Body of pancreas (tissue), 4 donors: ENCODE measurements around the gene AK9. TPM values are rescaled to one million over a fixed set of nuclear protein-coding genes. Genes with fewer than 3 reads are reported as not detected.

ENCODE experiments used
- ATAC-seq: fragments of 150-250 bp; one replicate; pipeline ENCODE4 v1.9.1; 2016
- DNase-seq, 4 donors: peaks; one replicate each; pipeline ENCODE4 v3.0.0-alpha.2; 2019
- H3K27ac ChIP-seq, 4 donors: fragments of 200-600 bp; sonication (generic); 1 replicate in 3 of 4; 2 replicates in 1 of 4; pipeline versions ENCODE4 v1.5.1 to v1.6.1; 2016 to 2019; ENCODE audit warnings: mild to moderate bottlenecking in 1 of 4, mixed read lengths in 1 of 4, moderate library complexity in 1 of 4
- H3K27me3 ChIP-seq, 2 donors: fragments of 200-600 bp; sonication (generic); one replicate each; pipeline ENCODE4 v1.6.0; 2016; ENCODE audit warnings: mild to moderate bottlenecking in 1 of 2
- H3K36me3 ChIP-seq, 2 donors: fragments of 200-600 bp; sonication (generic); replicated peaks in 1 of 2; 2 replicates each; pipeline ENCODE4 v1.5.1; 2016; ENCODE audit warnings: low read depth in 2 of 2; ENCODE audit not compliant: insufficient read depth in 1 of 2
- H3K4me1 ChIP-seq: fragments of 200-600 bp; sonication (generic); one replicate; pipeline ENCODE4 v1.6.0; 2016
- H3K4me3 ChIP-seq, 2 donors: fragments of 200-600 bp; sonication (generic); 1 replicate in 1 of 2; 2 replicates in 1 of 2; pipeline ENCODE4 v1.5.1; 2016 to 2019
- H3K9me3 ChIP-seq, 3 donors: fragments of 200-600 bp; sonication (generic); 1 replicate in 2 of 3; 2 replicates in 1 of 3; pipeline ENCODE4 v1.5.1; 2016
- POLR2A ChIP-seq, 3 donors: fragments of 450-650 bp; IDR thresholded peaks; one replicate each; pipeline ENCODE4 v1.6.1; 2016; ENCODE audit warnings: antibody characterized with exemption in 3 of 3, mild to moderate bottlenecking in 2 of 3
- WGBS, 2 donors: methylation state at CpG; one replicate each; pipeline ENCODE4 v1.1.5; 2017; 5-methylcytosine and 5-hydroxymethylcytosine counted together
- intact Hi-C: fragments of 100-400 bp; cut with DNase I; formaldehyde crosslinking; loops from one replicate; pipeline ENCODE4 v1.15.1; 2023
- total RNA-seq, 2 donors: library from RNA; depleted of rRNA; stranded (reverse); fragments of >200 nt; gene quantifications; one replicate each; pipeline ENCODE4 v1.1.0, GENCODE V29; 2016
- TF ChIP-seq, protein P1 (sequence below), 7 experiments: fragments of 450-650 bp in 4 of 7; fragments of 200-600 bp in 3 of 7; sonication (generic) in 3 of 7; IDR thresholded peaks; one replicate each; pipeline ENCODE4 v1.5.1; 2016 to 2019; ENCODE audit warnings: antibody characterized with exemption in 7 of 7

AK9 gene
- total RNA-seq, 2 donors from 2014 or later = 9.6 to 20.1 TPM

DNA sequence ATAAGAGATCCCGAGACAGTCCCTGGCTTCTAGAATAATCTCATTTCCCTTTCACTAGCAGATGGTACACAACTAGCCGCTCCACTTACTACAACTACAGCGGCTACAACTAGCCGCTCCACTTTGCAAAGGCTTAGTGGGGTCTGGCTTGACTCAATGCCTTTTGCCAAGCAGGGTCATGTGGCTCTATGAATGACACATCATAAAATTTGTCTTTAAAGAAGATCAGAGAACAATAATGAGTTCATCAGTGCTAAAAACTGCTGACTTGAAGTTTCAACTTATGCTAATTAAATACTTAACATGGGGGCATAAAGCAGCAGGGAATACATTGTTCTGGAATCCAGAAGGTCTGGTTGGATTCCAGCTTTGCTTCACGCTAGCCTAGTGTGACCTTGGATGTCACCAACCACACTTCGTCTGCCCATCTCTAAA is 233.4 kb downstream of the AK9 start:
- no peak overlapping the region for H3K27ac ChIP-seq
- H3K4me1 ChIP-seq = peaks cover 18% of the 10 kb centered on the region
- no peaks in the 10 kb centered on the region for H3K9me3 ChIP-seq
- 69 to 74% methylated on average over 6 of the region's 6 CpGs for WGBS, 2 donors
- no peak overlapping the region for H3K4me3 ChIP-seq
- intact Hi-C loops = no loop called here
- no peak for DNase-seq
- ATAC-seq = no peak
- no peaks in the 10 kb centered on the region for H3K27me3 ChIP-seq
- no peak for TF ChIP-seq POLR2A (IDR thresholded peaks at IDR 0.05)
- TF ChIP-seq, protein P1, sequence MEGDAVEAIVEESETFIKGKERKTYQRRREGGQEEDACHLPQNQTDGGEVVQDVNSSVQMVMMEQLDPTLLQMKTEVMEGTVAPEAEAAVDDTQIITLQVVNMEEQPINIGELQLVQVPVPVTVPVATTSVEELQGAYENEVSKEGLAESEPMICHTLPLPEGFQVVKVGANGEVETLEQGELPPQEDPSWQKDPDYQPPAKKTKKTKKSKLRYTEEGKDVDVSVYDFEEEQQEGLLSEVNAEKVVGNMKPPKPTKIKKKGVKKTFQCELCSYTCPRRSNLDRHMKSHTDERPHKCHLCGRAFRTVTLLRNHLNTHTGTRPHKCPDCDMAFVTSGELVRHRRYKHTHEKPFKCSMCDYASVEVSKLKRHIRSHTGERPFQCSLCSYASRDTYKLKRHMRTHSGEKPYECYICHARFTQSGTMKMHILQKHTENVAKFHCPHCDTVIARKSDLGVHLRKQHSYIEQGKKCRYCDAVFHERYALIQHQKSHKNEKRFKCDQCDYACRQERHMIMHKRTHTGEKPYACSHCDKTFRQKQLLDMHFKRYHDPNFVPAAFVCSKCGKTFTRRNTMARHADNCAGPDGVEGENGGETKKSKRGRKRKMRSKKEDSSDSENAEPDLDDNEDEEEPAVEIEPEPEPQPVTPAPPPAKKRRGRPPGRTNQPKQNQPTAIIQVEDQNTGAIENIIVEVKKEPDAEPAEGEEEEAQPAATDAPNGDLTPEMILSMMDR (IDR thresholded peaks at IDR 0.05) = no peak
- H3K36me3 ChIP-seq = no peaks in the 10 kb centered on the region

DNA sequence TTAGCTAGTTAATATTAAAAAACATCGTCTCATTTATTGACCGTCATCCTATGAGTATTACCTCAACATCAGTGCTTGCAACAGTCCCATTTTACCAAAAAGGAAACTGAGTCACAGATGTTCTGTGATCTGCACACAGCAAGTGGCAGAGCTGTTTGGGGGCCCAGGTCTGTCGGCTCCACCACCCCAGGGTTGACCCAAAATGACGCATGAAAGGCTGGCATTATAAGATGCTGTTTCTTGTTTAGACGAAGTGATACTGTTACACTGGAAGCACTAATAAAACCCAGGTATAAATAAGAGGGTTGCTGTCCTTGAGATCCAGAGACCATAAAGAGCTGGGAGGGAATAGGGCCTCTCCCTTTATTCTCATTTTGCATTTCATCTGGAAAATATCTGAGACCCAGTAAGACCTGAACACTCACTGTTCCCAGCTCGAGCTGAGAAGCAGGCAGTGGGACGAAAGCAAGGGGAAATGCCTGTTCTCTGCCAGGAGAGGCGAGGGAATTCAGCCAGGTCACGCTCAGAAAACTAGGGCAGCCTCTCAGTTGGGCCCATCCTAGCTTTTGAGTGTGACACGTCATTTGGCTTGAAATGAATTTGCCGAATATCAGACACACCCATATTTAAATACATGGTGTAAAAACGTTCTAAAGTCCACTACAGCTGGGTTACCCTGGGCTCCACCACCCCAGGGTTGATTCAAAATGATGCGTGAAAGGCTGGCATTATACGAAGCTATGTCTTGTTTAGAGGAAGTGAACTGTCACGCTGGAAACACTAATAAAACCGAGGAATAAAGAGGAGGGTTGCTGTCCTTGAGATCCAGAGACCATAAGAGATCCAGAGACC is 234.1 kb downstream of the AK9 start:
- 69 to 70% methylated on average over 16 of the region's 16 CpGs for WGBS, 2 donors
- Histone ChIP-seq H3K4me1 (peaks cover 18% of the 10 kb centered on the region), H3K36me3 (no peaks in the 10 kb centered on the region), H3K27ac (no peak overlapping the region), H3K27me3 (no peaks in the 10 kb centered on the region), H3K4me3 (no peak overlapping the region), H3K9me3 (no peaks in the 10 kb centered on the region)
- TF ChIP-seq POLR2A (IDR thresholded peaks at IDR 0.05) = no peak
- TF ChIP-seq, protein P1 (IDR thresholded peaks at IDR 0.05) = no peak
- DNase-seq = peak in 2 of 4 donors; percentile 31 to 57
- intact Hi-C loops = no loop called here
- no peak for ATAC-seq

DNA sequence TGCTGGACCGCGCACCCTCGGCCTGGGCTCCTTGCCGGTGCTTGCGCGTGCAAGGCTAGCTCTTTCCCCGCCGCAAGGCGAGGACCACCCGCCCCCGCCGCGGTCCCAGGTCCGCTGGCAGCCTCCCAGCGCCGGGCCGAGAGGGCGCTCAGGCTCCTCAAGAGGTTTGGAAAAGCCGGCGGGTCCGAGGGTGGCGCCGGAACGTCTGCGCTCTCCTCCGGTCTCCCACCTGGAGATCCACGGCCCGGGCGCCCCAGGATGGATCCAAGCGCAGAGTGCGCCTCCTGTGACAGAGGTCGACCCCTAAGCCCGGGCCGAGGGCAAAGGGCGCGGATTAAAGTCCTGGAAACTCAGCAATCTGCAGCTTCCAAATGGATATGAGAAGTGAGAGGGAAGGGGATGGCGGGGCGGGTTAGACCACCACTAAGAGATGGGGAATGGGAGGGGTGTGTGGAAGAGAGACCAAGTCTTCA is 234.9 kb downstream of the AK9 start:
- TF ChIP-seq, protein P1 (IDR thresholded peaks at IDR 0.05) = peak in 2 of 7 experiments; percentile 2 to 4
- no peak for TF ChIP-seq POLR2A (IDR thresholded peaks at IDR 0.05)
- intact Hi-C loops = no loop called here
- peak overlapping the region; percentile 70 to 73 for H3K4me3 ChIP-seq
- DNase-seq (peak in 1 of 4 donors; percentile 35), ATAC-seq (peak; percentile 20)
- no peaks in the 10 kb centered on the region for H3K27me3 ChIP-seq
- H3K9me3 ChIP-seq = no peaks in the 10 kb centered on the region
- 10 to 21% methylated on average over 24 to 36 of the region's 38 CpGs for WGBS, 2 donors
- peaks cover 18% of the 10 kb centered on the region for H3K4me1 ChIP-seq
- no peaks in the 10 kb centered on the region for H3K36me3 ChIP-seq
- peak overlapping the region in 2 of 4 donors; percentile 15 to 34 for H3K27ac ChIP-seq

DNA sequence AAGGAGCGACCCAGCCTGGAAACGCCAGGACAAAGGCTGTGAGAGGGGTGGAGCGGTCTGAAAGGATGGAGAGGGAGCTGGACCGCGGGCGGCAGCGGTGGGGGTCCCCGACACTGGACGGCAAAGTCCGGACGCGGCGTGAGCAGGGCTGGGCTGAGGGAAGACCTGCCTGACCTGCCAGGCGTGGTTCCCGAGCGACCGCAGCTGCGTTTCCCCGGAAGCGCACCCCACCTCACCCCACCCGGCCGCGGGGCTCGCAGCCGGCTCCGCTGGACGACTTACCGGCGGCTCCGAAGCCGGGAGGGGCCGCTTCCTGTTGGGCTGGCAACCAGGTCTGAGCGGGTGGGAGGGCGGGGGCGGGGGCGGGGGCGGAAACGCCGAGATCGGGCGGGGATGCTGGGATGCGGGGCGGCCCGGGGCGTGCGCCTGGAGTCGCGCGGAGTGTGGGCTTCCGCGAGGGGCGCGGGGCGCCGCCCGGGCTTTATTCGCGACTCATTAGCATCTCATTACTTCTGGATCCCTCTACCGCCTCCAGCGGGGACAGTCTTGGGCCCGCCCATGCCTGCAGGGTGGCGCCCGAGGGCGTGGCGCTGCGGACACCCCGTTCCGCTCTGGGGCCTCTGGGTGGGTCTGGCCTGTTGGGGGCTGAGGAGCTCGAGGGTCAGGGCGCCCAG is 235.4 kb downstream of the AK9 start, which contains the start of gene MICAL1:
TSS of gene MICAL1 (minus strand) at position 336 of the 674 bp plus-strand sequence. CDS start 1,576 bp downstream, outside the sequence.
- 0% methylated on average over 2 to 37 of the region's 70 CpGs for WGBS, 2 donors
- Histone ChIP-seq H3K4me3 (peak within 1 kb of the TSS; percentile 70 to 73), H3K27me3 (no peaks in the 10 kb centered on the region), H3K9me3 (no peaks in the 10 kb centered on the region), H3K4me1 (peaks cover 18% of the 10 kb centered on the region), H3K27ac (peak within 1 kb of the TSS in 3 of 4 donors; percentile 13 to 71 (median 34)), H3K36me3 (no peaks in the 10 kb centered on the region)
- ATAC-seq = peak; percentile 71
- intact Hi-C loops = no loop called here
- DNase-seq = peak; percentile 60 to 77 (median 72)
- TF ChIP-seq, protein P1 (IDR thresholded peaks at IDR 0.05) = peak; percentile 22 to 46 (median 34)
- TF ChIP-seq POLR2A (IDR thresholded peaks at IDR 0.05) = peak in 2 of 3 donors; percentile 45 to 48
